ENCODE measurements around the gene MINDY2.
"Not testable (repeated sequence)": the region's sequence is repeated elsewhere in the genome, so short reads cannot be mapped to it uniquely, and the experiment has no call there.

MINDY2 gene

GRCh38 chr15:58752716-58753115 lies 18.4 kb upstream of the MINDY2 start:
- DNase-seq = no peak

- DNase-seq = no peak
Observed at GRCh38 chr15:58755350-58755749, 15.8 kb upstream of the MINDY2 start.

GRCh38 chr15:58755956-58756355 lies 15.1 kb upstream of the MINDY2 start:
- no peak for DNase-seq

- no peak for DNase-seq
Observed at GRCh38 chr15:58758141-58758540, 13.0 kb upstream of the MINDY2 start.

GRCh38 chr15:58760385-58761009 lies 10.6 kb upstream of the MINDY2 start:
- DNase-seq = no peak

- DNase-seq = no peak
Observed at GRCh38 chr15:58761010-58761388, 10.1 kb upstream of the MINDY2 start.

GRCh38 chr15:58762285-58762684 lies 8.8 kb upstream of the MINDY2 start:
- DNase-seq = no peak

- DNase-seq = no peak
Observed at GRCh38 chr15:58762731-58763130, 8.4 kb upstream of the MINDY2 start.

GRCh38 chr15:58764468-58764867 lies 6.6 kb upstream of the MINDY2 start:
- no peak for DNase-seq

- no peak for DNase-seq
Observed at GRCh38 chr15:58766290-58766689, 4.8 kb upstream of the MINDY2 start.

GRCh38 chr15:58768601-58769004 lies 2.5 kb upstream of the MINDY2 start:
- not testable (repeated sequence) for DNase-seq

- DNase-seq = peak; percentile 63
Observed at GRCh38 chr15:58770519-58770856, 614 bp upstream of the MINDY2 start.

GRCh38 chr15:58771621-58772250 lies 634 bp downstream of the MINDY2 start:
- DNase-seq = no peak

- DNase-seq = no peak
Observed at GRCh38 chr15:58773024-58773423, 1.9 kb downstream of the MINDY2 start.

- DNase-seq = no peak
Observed at GRCh38 chr15:58775402-58775801, 4.3 kb downstream of the MINDY2 start.

GRCh38 chr15:58777107-58777506 lies 6.0 kb downstream of the MINDY2 start:
- no peak for DNase-seq

- DNase-seq = no peak
Observed at GRCh38 chr15:58779554-58779953, 8.5 kb downstream of the MINDY2 start.

GRCh38 chr15:58785355-58785754 lies 14.3 kb downstream of the MINDY2 start:
- DNase-seq = no peak

GRCh38 chr15:58788056-58788710 lies 17.1 kb downstream of the MINDY2 start:
- DNase-seq = no peak

- DNase-seq = no peak
Observed at GRCh38 chr15:58793862-58794261, 22.8 kb downstream of the MINDY2 start.

GRCh38 chr15:58795825-58796224 lies 24.7 kb downstream of the MINDY2 start:
- DNase-seq = no peak

GRCh38 chr15:58797505-58797904 lies 26.4 kb downstream of the MINDY2 start:
- no peak for DNase-seq

GRCh38 chr15:58805095-58805494 lies 34.0 kb downstream of the MINDY2 start:
- DNase-seq = no peak

- not testable (repeated sequence) for DNase-seq
Observed at GRCh38 chr15:58823267-58823666, 52.2 kb downstream of the MINDY2 start.

GRCh38 chr15:58830556-58830955 lies 59.5 kb downstream of the MINDY2 start:
- no peak for DNase-seq
